ENCODE results near the gene PAK5.

GRCh38 chr20:9531581-9531980 lies 307.3 kb downstream of the PAK5 start:
- no peak for TF ChIP-seq CTCF (IDR thresholded peaks at IDR 0.05 in 8 of 11, conservative IDR thresholded peaks at IDR 0.05 in 3 of 11)
- TF ChIP-seq POLR2AphosphoS5 (IDR thresholded peaks at IDR 0.05) = no peak
- TF ChIP-seq POLR2A (IDR thresholded peaks at IDR 0.05) = no peak

Data from spleen (tissue), 7 donors.